Loucy (cell line): ENCODE measurements around the gene ARL16.

Experiments used
- H2AFZ ChIP-seq: fragments of 200-600 bp; sonication (generic); 2 replicates; pipeline ENCODE4 v1.6.0; 2016; ENCODE audit warnings: antibody characterized with exemption, mild to moderate bottlenecking, low read length, moderate library complexity
- H3F3A ChIP-seq: fragments of 200-600 bp; 2 replicates; pipeline ENCODE4 v1.6.0; 2016; ENCODE audit warnings: antibody characterized with exemption, low read depth, mild to moderate bottlenecking
- H3K27me3 ChIP-seq: fragments of 200-600 bp; sonication (generic); 2 replicates; pipeline ENCODE4 v1.6.1; 2014; ENCODE audit warnings: low read length, mild to moderate bottlenecking; ENCODE audit not compliant: insufficient read depth, poor library complexity, severe bottlenecking
- H3K36me3 ChIP-seq: fragments of 200-600 bp; sonication (generic); 2 replicates; pipeline ENCODE4 v1.6.1; 2016; ENCODE audit warnings: low read length; ENCODE audit not compliant: insufficient read depth
- H3K4me1 ChIP-seq: fragments of 200-600 bp; sonication (generic); 2 replicates; pipeline ENCODE4 v1.5.1; 2014; ENCODE audit warnings: low read length, mild to moderate bottlenecking; ENCODE audit not compliant: insufficient read depth, poor library complexity, severe bottlenecking
- H3K4me2 ChIP-seq: fragments of 200-600 bp; sonication (generic); 2 replicates; pipeline ENCODE4 v1.6.0; 2014; ENCODE audit warnings: antibody characterized with exemption, low read length, low read depth, mild to moderate bottlenecking; ENCODE audit not compliant: poor library complexity, severe bottlenecking
- H3K4me3 ChIP-seq: fragments of 200-600 bp; sonication (generic); 2 replicates; pipeline ENCODE4 v1.5.1; 2014; ENCODE audit warnings: low read length, mild to moderate bottlenecking, mixed read lengths; ENCODE audit not compliant: poor library complexity, severe bottlenecking
- H3K79me2 ChIP-seq: fragments of 200-600 bp; sonication (generic); 2 replicates; pipeline ENCODE4 v1.6.1; 2014; ENCODE audit warnings: low read length; ENCODE audit not compliant: insufficient read depth
- H3K9ac ChIP-seq: fragments of 200-600 bp; sonication (generic); 2 replicates; pipeline ENCODE4 v1.6.0; 2014; ENCODE audit warnings: mild to moderate bottlenecking, low read depth, low read length, moderate library complexity; ENCODE audit not compliant: poor library complexity, severe bottlenecking
- H3K9me2 ChIP-seq: fragments of 200-600 bp; sonication (generic); replicated peaks from 2 replicates; pipeline ENCODE4 v1.6.1; 2016; ENCODE audit warnings: low read depth, low read length, mixed read lengths
- H3K9me3 ChIP-seq: fragments of 200-600 bp; sonication (generic); 2 replicates; pipeline ENCODE4 v1.6.1; 2014; ENCODE audit warnings: mild to moderate bottlenecking, antibody characterized with exemption, low read length, low read depth; ENCODE audit not compliant: insufficient read depth
- H4K20me1 ChIP-seq: fragments of 200-600 bp; sonication (generic); 2 replicates; pipeline ENCODE4 v1.6.0; 2014; ENCODE audit warnings: antibody characterized with exemption, low read length, mild to moderate bottlenecking; ENCODE audit not compliant: insufficient read depth, poor library complexity, severe bottlenecking
- CTCF ChIP-seq: fragments of 200-600 bp; sonication (generic); conservative IDR thresholded peaks from 2 replicates; pipeline ENCODE4 v1.5.1; 2014; ENCODE audit warnings: mild to moderate bottlenecking, antibody characterized with exemption, low read length
- EZH2phosphoT487 ChIP-seq: fragments of 200-600 bp; IDR thresholded peaks from 2 replicates; pipeline ENCODE4 v1.6.1; 2018; ENCODE audit warnings: antibody characterized with exemption, mild to moderate bottlenecking, moderate library complexity, borderline replicate concordance

Gene ARL16

GRCh38 chr17:81631482-81631881 lies 52.1 kb downstream of the ARL16 start:
- Histone ChIP-seq H3F3A (no peaks in the 10 kb centered on the region), H3K9ac (no peak overlapping the region), H4K20me1 (peaks cover 24% of the 10 kb centered on the region), H3K9me2 (no peaks in the 10 kb centered on the region), H3K79me2 (peaks cover 59% of the 10 kb centered on the region), H3K4me1 (peaks cover 11% of the 10 kb centered on the region), H2AFZ (no peak overlapping the region), H3K4me3 (no peak overlapping the region), H3K4me2 (no peak overlapping the region), H3K9me3 (no peaks in the 10 kb centered on the region), H3K27me3 (no peaks in the 10 kb centered on the region), H3K36me3 (peaks cover 14% of the 10 kb centered on the region; the same call in 1 of the 2 replicates)
- TF ChIP-seq CTCF, result no peak
- TF ChIP-seq EZH2phosphoT487, result no peak
